Measurements from ENCODE around the gene DOCK10.
A peak's percentile ranks its signal among the peaks of the same experiment; 100 is the strongest.

DOCK10 gene

GRCh38 chr2:224966613-224967012 lies 75.7 kb downstream of the DOCK10 start:
- Histone ChIP-seq H3K27me3 (ENCODE audit: control insufficient read depth in 3 of 3, insufficient read depth in 3 of 3, low read depth in 1 of 3, low read length in 3 of 3) (no peaks in the 10 kb centered on the region), H3K9me3 (replicated peaks in 1 of 2; ENCODE audit: control insufficient read depth in 2 of 2, insufficient read depth in 1 of 2, low read depth in 1 of 2, low read length in 2 of 2) (no peaks in the 10 kb centered on the region), H3K79me1 (ENCODE audit: low read depth, low read length) (peaks cover 2% of the 10 kb centered on the region), H3K9ac (ENCODE audit: low read depth, low read length, poor library complexity) (no peak overlapping the region), H2AK5ac (ENCODE audit: low read depth, low read length) (no peak overlapping the region), H3K27ac (replicated peaks; ENCODE audit: low read length) (no peak overlapping the region), H2BK120ac (ENCODE audit: low read depth, low read length) (no peak overlapping the region), H3K4ac (ENCODE audit: low read length) (no peak overlapping the region), H3K23ac (ENCODE audit: low read depth, low read length, poor library complexity) (no peak overlapping the region), H4K8ac (ENCODE audit: low read depth, low read length) (no peak overlapping the region), H4K91ac (ENCODE audit: low read depth, low read length, poor library complexity) (no peak overlapping the region), H2AFZ (ENCODE audit: low read length) (no peak overlapping the region), H2BK15ac (ENCODE audit: low read length) (no peak overlapping the region), H3K14ac (ENCODE audit: low read length) (no peak overlapping the region), H3K36me3 (replicated peaks in 1 of 2; ENCODE audit: control insufficient read depth in 2 of 2, insufficient read depth in 2 of 2, low read length in 2 of 2) (peaks cover 0 to 2% of the 10 kb centered on the region in 2 donors), H2BK12ac (ENCODE audit: low read length) (no peak overlapping the region), H3K4me2 (ENCODE audit: insufficient read depth, low read length, poor library complexity, severe bottlenecking) (no peak overlapping the region), H3K4me1 (ENCODE audit: control insufficient read depth in 2 of 2, insufficient read depth in 1 of 2, low read depth in 1 of 2, low read length in 2 of 2) (peaks cover 0 to 5% of the 10 kb centered on the region in 2 donors), H3K18ac (ENCODE audit: low read length) (no peak overlapping the region), H3K4me3 (ENCODE audit: low read length in 2 of 2) (no peak overlapping the region), H2BK5ac (ENCODE audit: low read length) (no peak overlapping the region)
- no peak for DNase-seq (ENCODE audit: low spot score)
- WGBS, 2 donors (ENCODE audit: extremely low coverage in 2 of 2, insufficient read length in 2 of 2, insufficient replicate concordance in 1 of 2) = no CpG with 5 or more reads among the region's 2 CpGs

DNA sequence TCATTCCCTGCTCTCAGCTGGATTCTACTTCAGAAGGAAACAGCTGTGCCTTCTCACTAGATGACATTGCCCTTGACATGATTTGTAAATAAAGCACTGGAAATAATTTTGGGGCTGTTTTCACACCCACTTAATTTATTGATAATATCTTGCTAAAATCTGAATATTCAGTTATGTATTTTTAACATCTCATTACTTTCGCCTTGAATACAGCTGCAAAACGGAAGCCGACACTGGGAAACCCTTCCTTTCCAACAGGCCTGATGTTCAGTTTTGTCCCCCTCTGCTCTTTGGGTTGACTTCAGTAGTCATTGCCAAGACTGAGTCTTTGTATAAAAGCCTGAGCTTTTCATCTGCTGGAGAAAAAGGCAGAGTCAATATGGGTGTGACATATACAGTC lies 82.7 kb downstream of the DOCK10 start:
- DNase-seq (ENCODE audit: low spot score) = no peak
- Histone ChIP-seq H3K9me3 (replicated peaks in 1 of 2; ENCODE audit: control insufficient read depth in 2 of 2, insufficient read depth in 1 of 2, low read depth in 1 of 2, low read length in 2 of 2) (no peaks in the 10 kb centered on the region), H4K91ac (ENCODE audit: low read depth, low read length, poor library complexity) (no peak overlapping the region), H2BK5ac (ENCODE audit: low read length) (no peak overlapping the region), H3K79me1 (ENCODE audit: low read depth, low read length) (no peaks in the 10 kb centered on the region), H2AFZ (ENCODE audit: low read length) (no peak overlapping the region), H3K14ac (ENCODE audit: low read length) (no peak overlapping the region), H4K8ac (ENCODE audit: low read depth, low read length) (no peak overlapping the region), H3K36me3 (replicated peaks in 1 of 2; ENCODE audit: control insufficient read depth in 2 of 2, insufficient read depth in 2 of 2, low read length in 2 of 2) (no peaks in the 10 kb centered on the region), H3K9ac (ENCODE audit: low read depth, low read length, poor library complexity) (no peak overlapping the region), H3K27ac (replicated peaks; ENCODE audit: low read length) (no peak overlapping the region), H3K4ac (ENCODE audit: low read length) (no peak overlapping the region), H3K23ac (ENCODE audit: low read depth, low read length, poor library complexity) (no peak overlapping the region), H2BK120ac (ENCODE audit: low read depth, low read length) (no peak overlapping the region), H2BK12ac (ENCODE audit: low read length) (no peak overlapping the region), H2BK15ac (ENCODE audit: low read length) (no peak overlapping the region), H3K27me3 (ENCODE audit: control insufficient read depth in 3 of 3, insufficient read depth in 3 of 3, low read depth in 1 of 3, low read length in 3 of 3) (no peaks in the 10 kb centered on the region), H3K18ac (ENCODE audit: low read length) (no peak overlapping the region), H2AK5ac (ENCODE audit: low read depth, low read length) (no peak overlapping the region), H3K4me3 (ENCODE audit: low read length in 2 of 2) (no peak overlapping the region), H3K4me2 (ENCODE audit: insufficient read depth, low read length, poor library complexity, severe bottlenecking) (no peak overlapping the region), H3K4me1 (ENCODE audit: control insufficient read depth in 2 of 2, insufficient read depth in 1 of 2, low read depth in 1 of 2, low read length in 2 of 2) (peaks cover 0 to 8% of the 10 kb centered on the region in 2 donors)
- WGBS, 2 donors (ENCODE audit: extremely low coverage in 2 of 2, insufficient read length in 2 of 2, insufficient replicate concordance in 1 of 2) = no CpG with 5 or more reads among the region's 3 CpGs

GRCh38 chr2:224958873-224959272 lies 83.4 kb downstream of the DOCK10 start:
- Histone ChIP-seq H3K9ac (ENCODE audit: low read depth, low read length, poor library complexity) (no peak overlapping the region), H2BK120ac (ENCODE audit: low read depth, low read length) (no peak overlapping the region), H3K36me3 (replicated peaks in 1 of 2; ENCODE audit: control insufficient read depth in 2 of 2, insufficient read depth in 2 of 2, low read length in 2 of 2) (no peaks in the 10 kb centered on the region), H3K18ac (ENCODE audit: low read length) (no peak overlapping the region), H3K79me1 (ENCODE audit: low read depth, low read length) (no peaks in the 10 kb centered on the region), H3K23ac (ENCODE audit: low read depth, low read length, poor library complexity) (no peak overlapping the region), H3K4me1 (ENCODE audit: control insufficient read depth in 2 of 2, insufficient read depth in 1 of 2, low read depth in 1 of 2, low read length in 2 of 2) (peaks cover 0 to 8% of the 10 kb centered on the region in 2 donors), H2BK15ac (ENCODE audit: low read length) (no peak overlapping the region), H4K91ac (ENCODE audit: low read depth, low read length, poor library complexity) (no peak overlapping the region), H3K4me2 (ENCODE audit: insufficient read depth, low read length, poor library complexity, severe bottlenecking) (no peak overlapping the region), H3K9me3 (replicated peaks in 1 of 2; ENCODE audit: control insufficient read depth in 2 of 2, insufficient read depth in 1 of 2, low read depth in 1 of 2, low read length in 2 of 2) (no peaks in the 10 kb centered on the region), H3K27me3 (ENCODE audit: control insufficient read depth in 3 of 3, insufficient read depth in 3 of 3, low read depth in 1 of 3, low read length in 3 of 3) (no peaks in the 10 kb centered on the region), H2AFZ (ENCODE audit: low read length) (no peak overlapping the region), H3K4ac (ENCODE audit: low read length) (no peak overlapping the region), H3K4me3 (ENCODE audit: low read length in 2 of 2) (no peak overlapping the region), H2AK5ac (ENCODE audit: low read depth, low read length) (no peak overlapping the region), H2BK12ac (ENCODE audit: low read length) (no peak overlapping the region), H4K8ac (ENCODE audit: low read depth, low read length) (no peak overlapping the region), H3K14ac (ENCODE audit: low read length) (no peak overlapping the region), H2BK5ac (ENCODE audit: low read length) (no peak overlapping the region), H3K27ac (replicated peaks; ENCODE audit: low read length) (peak overlapping the region; percentile 25)
- DNase-seq (ENCODE audit: low spot score) = no peak
- no CpG with 5 or more reads among the region's 3 CpGs for WGBS, 2 donors (ENCODE audit: extremely low coverage in 2 of 2, insufficient read length in 2 of 2, insufficient replicate concordance in 1 of 2)

- H3K36me3 ChIP-seq (replicated peaks in 1 of 2; ENCODE audit: control insufficient read depth in 2 of 2, insufficient read depth in 2 of 2, low read length in 2 of 2) = no peaks in the 10 kb centered on the region
- H3K27ac ChIP-seq (replicated peaks; ENCODE audit: low read length) = peak overlapping the region; percentile 25
Measured at GRCh38 chr2:224958462-224958857, 83.8 kb downstream of the DOCK10 start.

More at GRCh38 chr2:224958462-224958857, 83.8 kb downstream of the DOCK10 start:
- H3K4me2 ChIP-seq (ENCODE audit: insufficient read depth, low read length, poor library complexity, severe bottlenecking) = no peak overlapping the region
- no peak overlapping the region for H2BK5ac ChIP-seq (ENCODE audit: low read length)
- WGBS, 2 donors (ENCODE audit: extremely low coverage in 2 of 2, insufficient read length in 2 of 2, insufficient replicate concordance in 1 of 2) = no CpG with 5 or more reads among the region's 3 CpGs
- H3K79me1 ChIP-seq (ENCODE audit: low read depth, low read length) = no peaks in the 10 kb centered on the region
- H3K9me3 ChIP-seq (replicated peaks in 1 of 2; ENCODE audit: control insufficient read depth in 2 of 2, insufficient read depth in 1 of 2, low read depth in 1 of 2, low read length in 2 of 2) = no peaks in the 10 kb centered on the region
- no peak overlapping the region for H2AFZ ChIP-seq (ENCODE audit: low read length)
- H3K18ac ChIP-seq (ENCODE audit: low read length) = no peak overlapping the region
- no peak overlapping the region for H4K91ac ChIP-seq (ENCODE audit: low read depth, low read length, poor library complexity)
- H3K27me3 ChIP-seq (ENCODE audit: control insufficient read depth in 3 of 3, insufficient read depth in 3 of 3, low read depth in 1 of 3, low read length in 3 of 3) = no peaks in the 10 kb centered on the region
- H3K4me3 ChIP-seq (ENCODE audit: low read length in 2 of 2) = no peak overlapping the region
- no peak overlapping the region for H3K14ac ChIP-seq (ENCODE audit: low read length)
- H2BK120ac ChIP-seq (ENCODE audit: low read depth, low read length) = no peak overlapping the region
- H3K23ac ChIP-seq (ENCODE audit: low read depth, low read length, poor library complexity) = no peak overlapping the region
- H2BK15ac ChIP-seq (ENCODE audit: low read length) = no peak overlapping the region
- peaks cover 0 to 8% of the 10 kb centered on the region in 2 donors for H3K4me1 ChIP-seq (ENCODE audit: control insufficient read depth in 2 of 2, insufficient read depth in 1 of 2, low read depth in 1 of 2, low read length in 2 of 2)
- no peak overlapping the region for H4K8ac ChIP-seq (ENCODE audit: low read depth, low read length)
- no peak overlapping the region for H2AK5ac ChIP-seq (ENCODE audit: low read depth, low read length)
- no peak overlapping the region for H3K4ac ChIP-seq (ENCODE audit: low read length)
- no peak overlapping the region for H3K9ac ChIP-seq (ENCODE audit: low read depth, low read length, poor library complexity)
- no peak overlapping the region for H2BK12ac ChIP-seq (ENCODE audit: low read length)
- no peak for DNase-seq (ENCODE audit: low spot score)

All from neuronal stem cell (in vitro differentiated cells).